GM18505 (cell line): Measurements from ENCODE around the gene TMC8.

Experiments
- ATAC-seq: cut with Tn5 transposase; IDR thresholded peaks from one replicate; pipeline ENCODE4 v1.9.1; 2021; ENCODE audit not compliant: unreplicated experiment
- POLR2A ChIP-seq: IDR thresholded peaks from 4 replicates; pipeline ENCODE4 v1.6.1; 2011; ENCODE audit warnings: borderline replicate concordance; ENCODE audit not compliant: insufficient read depth, insufficient read length; ENCODE audit errors: extremely low read depth

The TMC8 gene

GRCh38 chr17:78105101-78105500 is 25.5 kb upstream of the TMC8 start:
- ATAC-seq: no peak
- no peak for TF ChIP-seq POLR2A

DNA sequence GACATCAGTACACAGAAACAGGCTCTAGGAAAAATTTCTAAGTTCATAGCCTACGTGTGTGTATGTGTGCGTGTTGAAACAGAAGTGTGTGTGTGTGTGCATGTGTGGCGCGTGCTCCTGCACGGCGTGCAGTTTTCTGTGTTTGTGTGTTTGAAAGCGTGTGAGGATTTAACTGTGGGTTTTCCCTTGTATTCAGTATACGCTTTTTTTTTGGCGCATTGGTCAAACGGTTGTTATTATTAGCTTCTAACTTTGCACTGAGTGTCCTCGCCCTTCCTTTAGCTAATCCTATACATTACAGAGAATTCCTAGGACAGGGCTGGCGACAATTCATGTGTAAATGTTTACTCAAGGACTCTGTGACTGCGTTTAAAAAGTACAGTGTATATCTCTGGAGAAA is 25.0 kb upstream of the TMC8 start:
- TF ChIP-seq POLR2A: no peak
- no peak for ATAC-seq

DNA sequence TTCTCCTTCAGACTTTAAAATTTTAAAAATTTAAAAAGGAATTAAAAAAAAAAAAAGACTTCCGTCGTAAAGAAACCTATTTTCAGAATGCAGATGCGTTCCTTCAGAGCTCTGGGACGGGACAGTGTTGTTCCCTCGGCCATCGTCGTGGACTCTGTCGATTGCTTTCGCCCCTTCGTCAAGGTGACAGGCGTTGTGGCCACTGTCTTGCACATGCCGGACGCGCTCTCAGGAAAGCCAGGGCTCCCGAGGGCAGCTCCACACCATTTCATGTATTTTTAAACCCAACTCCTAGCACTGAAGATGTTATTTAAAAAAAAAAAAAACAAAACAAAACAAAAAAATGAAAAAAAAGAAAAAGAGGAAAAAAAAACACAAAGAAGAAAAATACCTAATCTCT is 24.4 kb upstream of the TMC8 start:
- no peak for ATAC-seq
- no peak for TF ChIP-seq POLR2A

GRCh38 chr17:78107457-78107856 is 23.1 kb upstream of the TMC8 start:
- no peak for TF ChIP-seq POLR2A
- no peak for ATAC-seq

- TF ChIP-seq POLR2A: no peak
- no peak for ATAC-seq
Observed at GRCh38 chr17:78107976-78108725, 22.4 kb upstream of the TMC8 start.

GRCh38 chr17:78108726-78109488 is 21.7 kb upstream of the TMC8 start:
- TF ChIP-seq POLR2A: no peak
- ATAC-seq: no peak

GRCh38 chr17:78109489-78109761 is 21.1 kb upstream of the TMC8 start:
- no peak for TF ChIP-seq POLR2A

GRCh38 chr17:78110363-78111015 is 20.1 kb upstream of the TMC8 start:
- ATAC-seq: no peak
- TF ChIP-seq POLR2A: no peak

More at GRCh38 chr17:78109489-78109761, 21.1 kb upstream of the TMC8 start:
- ATAC-seq: no peak

- TF ChIP-seq POLR2A: no peak
- no peak for ATAC-seq
Observed at GRCh38 chr17:78111016-78111726, 19.4 kb upstream of the TMC8 start.

GRCh38 chr17:78111727-78112517 is 18.6 kb upstream of the TMC8 start:
- ATAC-seq: no peak
- peak; percentile 7 for TF ChIP-seq POLR2A

DNA sequence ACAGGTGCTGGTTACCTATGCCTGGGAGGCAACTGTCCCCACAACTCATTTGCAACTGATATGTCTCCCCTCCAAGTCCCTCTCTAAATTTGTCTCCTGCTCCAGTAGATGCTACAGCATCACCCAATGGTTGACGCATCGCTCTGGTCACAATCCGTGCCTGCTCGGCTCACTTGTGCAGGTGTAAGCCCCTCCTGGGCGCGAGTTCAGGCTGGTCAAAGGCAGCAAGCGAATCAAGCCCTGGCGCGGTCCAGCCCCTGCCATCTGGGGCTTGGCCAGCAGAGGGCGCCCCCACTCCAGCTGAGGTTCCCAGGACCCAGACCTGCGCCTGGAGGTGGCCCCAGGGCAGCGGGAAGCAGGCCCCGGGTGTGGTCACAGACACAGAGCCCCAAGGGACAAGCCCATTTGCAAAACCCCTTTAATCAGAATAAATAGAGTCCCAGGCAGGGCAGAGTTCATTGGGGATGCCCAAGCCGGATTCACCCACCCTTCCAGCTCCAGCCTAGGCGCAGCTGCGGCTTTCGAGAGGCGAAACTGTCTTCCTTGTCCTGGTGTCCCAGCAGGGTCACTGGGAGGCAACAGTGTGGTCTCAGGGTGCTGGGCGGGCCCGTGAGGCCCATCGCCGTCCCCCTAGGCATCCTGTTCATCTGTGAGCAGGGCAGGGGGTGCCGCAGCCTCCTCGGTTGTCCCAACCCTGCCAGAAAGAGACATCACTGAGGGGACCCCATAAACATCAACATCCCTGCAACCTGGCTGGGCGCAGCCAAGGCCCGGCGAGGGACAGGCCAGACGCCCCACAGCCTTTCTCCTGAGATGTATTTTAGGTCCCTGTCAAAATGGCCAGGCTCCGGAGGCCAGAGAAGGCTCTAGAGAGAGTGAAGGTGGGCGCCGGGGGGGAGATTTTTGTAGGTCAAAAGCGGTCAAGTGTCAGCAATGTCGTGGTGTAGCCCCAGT is 17.8 kb upstream of the TMC8 start:
- TF ChIP-seq POLR2A: peak; percentile 19

DNA sequence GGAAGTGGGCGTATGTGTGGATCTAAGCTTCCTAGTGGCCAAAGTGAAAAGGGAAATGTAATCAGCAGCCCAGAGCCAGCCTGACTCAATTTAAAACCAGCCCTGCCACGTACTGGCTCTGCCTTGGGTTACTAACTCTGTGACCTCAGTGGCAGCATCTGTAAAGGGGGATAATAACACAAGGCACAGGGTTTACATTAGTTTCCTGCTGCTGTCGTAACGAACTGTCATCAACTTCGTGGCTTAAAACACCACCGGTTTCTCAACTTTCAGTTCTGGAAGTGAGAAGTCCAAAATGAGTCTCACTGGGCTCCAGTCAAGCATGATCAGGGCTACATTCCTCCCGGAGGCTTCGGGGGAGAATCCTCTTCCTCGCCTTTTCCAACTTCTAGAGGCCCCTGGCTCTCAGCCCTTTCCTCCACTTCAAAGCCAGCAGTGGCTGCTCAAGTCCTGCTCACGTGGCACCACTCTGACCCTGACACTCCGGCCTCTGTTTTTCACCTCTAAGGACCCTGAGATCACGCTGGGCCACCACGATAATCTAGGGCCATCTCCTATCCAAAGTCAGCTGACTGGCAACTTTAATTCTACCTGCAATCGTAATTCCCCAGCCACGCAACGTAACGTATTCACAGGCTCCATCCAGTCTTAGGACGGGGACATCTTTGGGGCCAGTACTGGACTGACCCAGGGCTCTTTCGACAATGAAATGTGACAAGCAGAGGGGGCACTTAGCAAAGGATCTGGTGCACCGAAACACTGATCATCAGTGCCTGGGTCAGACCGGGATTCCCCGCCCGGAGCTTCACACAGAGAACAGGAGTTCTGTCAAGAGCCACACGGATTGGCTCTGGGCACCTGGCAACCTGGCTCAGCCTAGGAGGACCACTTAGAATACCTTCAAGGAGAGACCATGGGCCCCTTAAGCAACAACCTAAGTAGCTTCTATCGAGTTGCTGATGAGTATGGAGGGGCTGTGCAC is 16.5 kb upstream of the TMC8 start:
- ATAC-seq: no peak
- no peak for TF ChIP-seq POLR2A

More for the DNA sequence above, 17.8 kb upstream of the TMC8 start:
- no peak for ATAC-seq
